HEK293 (cell line): Measurements from ENCODE around the gene ITGA5.

ENCODE experiments used
- FEZF1 ChIP-seq: fragments of 450-650 bp; formaldehyde crosslinking; IDR thresholded peaks from 2 replicates; pipeline ENCODE4 v1.5.1; 2016; ENCODE audit warnings: missing biosample characterization, missing genetic modification characterization
- GLIS1 ChIP-seq: fragments of 450-650 bp; formaldehyde crosslinking; IDR thresholded peaks from 2 replicates; pipeline ENCODE4 v1.5.1; 2016; ENCODE audit warnings: missing biosample characterization, missing genetic modification characterization
- KLF1 ChIP-seq: fragments of 450-650 bp; formaldehyde crosslinking; IDR thresholded peaks from 2 replicates; pipeline ENCODE4 v1.5.1; 2016; ENCODE audit warnings: missing biosample characterization, missing genetic modification characterization
- KLF16 ChIP-seq: fragments of 450-650 bp; formaldehyde crosslinking; IDR thresholded peaks from 2 replicates; pipeline ENCODE4 v1.5.1; 2017; ENCODE audit warnings: missing biosample characterization, missing genetic modification characterization
- MYNN ChIP-seq: fragments of 450-650 bp; formaldehyde crosslinking; IDR thresholded peaks from 2 replicates; pipeline ENCODE4 v1.5.1; 2016; ENCODE audit warnings: missing biosample characterization, missing genetic modification characterization, borderline replicate concordance
- SCRT2 ChIP-seq: fragments of 450-650 bp; formaldehyde crosslinking; IDR thresholded peaks from 2 replicates; pipeline ENCODE4 v1.5.1; 2016; ENCODE audit warnings: missing biosample characterization, missing genetic modification characterization
- SP2 ChIP-seq: fragments of 450-650 bp; formaldehyde crosslinking; IDR thresholded peaks from 2 replicates; pipeline ENCODE4 v1.5.1; 2016; ENCODE audit warnings: missing biosample characterization, missing genetic modification characterization
- ZBTB20 ChIP-seq: fragments of 450-650 bp; formaldehyde crosslinking; IDR thresholded peaks from 2 replicates; pipeline ENCODE4 v1.5.1; 2016; ENCODE audit warnings: missing biosample characterization, missing genetic modification characterization
- ZFHX2 ChIP-seq: fragments of 450-650 bp; formaldehyde crosslinking; conservative IDR thresholded peaks from 2 replicates; pipeline ENCODE4 v1.5.1; 2016; ENCODE audit warnings: missing biosample characterization, missing genetic modification characterization
- ZIC2 ChIP-seq: fragments of 450-650 bp; formaldehyde crosslinking; IDR thresholded peaks from 2 replicates; pipeline ENCODE4 v1.5.1; 2016; ENCODE audit warnings: missing biosample characterization, missing genetic modification characterization
- ZNF292 ChIP-seq: fragments of 450-650 bp; formaldehyde crosslinking; IDR thresholded peaks from 2 replicates; pipeline ENCODE4 v1.5.1; 2016; ENCODE audit warnings: low read depth, missing biosample characterization, missing genetic modification characterization, borderline replicate concordance
- ZNF341 ChIP-seq: fragments of 450-650 bp; formaldehyde crosslinking; IDR thresholded peaks from 2 replicates; pipeline ENCODE4; 2016; ENCODE audit warnings: low read depth, missing biosample characterization, missing genetic modification characterization
- ZNF747 ChIP-seq: fragments of 450-650 bp; formaldehyde crosslinking; IDR thresholded peaks from 2 replicates; pipeline ENCODE4 v1.5.1; 2016; ENCODE audit warnings: missing biosample characterization, missing genetic modification characterization
- ZSCAN30 ChIP-seq: fragments of 450-650 bp; IDR thresholded peaks from 2 replicates; pipeline ENCODE4 v1.5.1; 2018; ENCODE audit warnings: missing biosample characterization, mild to moderate bottlenecking, missing genetic modification characterization, moderate library complexity
- TF ChIP-seq, protein P1 (sequence below): fragments of 450-650 bp; formaldehyde crosslinking; IDR thresholded peaks from 2 replicates; pipeline ENCODE4 v1.5.1; 2016; ENCODE audit warnings: missing biosample characterization, missing genetic modification characterization, borderline replicate concordance
- TF ChIP-seq, protein P2 (sequence below): fragments of 450-650 bp; formaldehyde crosslinking; IDR thresholded peaks from 2 replicates; pipeline ENCODE4 v1.5.1; 2016; ENCODE audit warnings: missing biosample characterization, missing genetic modification characterization
- TF ChIP-seq, protein P3 (sequence below): fragments of 450-650 bp; formaldehyde crosslinking; IDR thresholded peaks from 2 replicates; pipeline ENCODE4 v1.5.1; 2017; ENCODE audit warnings: missing biosample characterization, mild to moderate bottlenecking, missing genetic modification characterization, moderate library complexity
- TF ChIP-seq, protein P4 (sequence below): fragments of 450-650 bp; formaldehyde crosslinking; IDR thresholded peaks from 2 replicates; pipeline ENCODE4 v1.5.1; 2016; ENCODE audit warnings: missing biosample characterization, missing genetic modification characterization
- TF ChIP-seq, protein P5 (sequence below): fragments of 450-650 bp; formaldehyde crosslinking; IDR thresholded peaks from 2 replicates; pipeline ENCODE4 v1.5.1; 2016; ENCODE audit warnings: missing biosample characterization, missing genetic modification characterization
- TF ChIP-seq, protein P6 (sequence below): fragments of 450-650 bp; formaldehyde crosslinking; IDR thresholded peaks from 2 replicates; pipeline ENCODE4 v1.5.1; 2017; ENCODE audit warnings: missing biosample characterization, missing genetic modification characterization
- TF ChIP-seq, protein P7 (sequence below): fragments of 450-650 bp; formaldehyde crosslinking; optimal IDR thresholded peaks from 2 replicates; pipeline ENCODE3; 2016; ENCODE audit warnings: missing biosample characterization, mild to moderate bottlenecking, missing genetic modification characterization

The ITGA5 gene

DNA sequence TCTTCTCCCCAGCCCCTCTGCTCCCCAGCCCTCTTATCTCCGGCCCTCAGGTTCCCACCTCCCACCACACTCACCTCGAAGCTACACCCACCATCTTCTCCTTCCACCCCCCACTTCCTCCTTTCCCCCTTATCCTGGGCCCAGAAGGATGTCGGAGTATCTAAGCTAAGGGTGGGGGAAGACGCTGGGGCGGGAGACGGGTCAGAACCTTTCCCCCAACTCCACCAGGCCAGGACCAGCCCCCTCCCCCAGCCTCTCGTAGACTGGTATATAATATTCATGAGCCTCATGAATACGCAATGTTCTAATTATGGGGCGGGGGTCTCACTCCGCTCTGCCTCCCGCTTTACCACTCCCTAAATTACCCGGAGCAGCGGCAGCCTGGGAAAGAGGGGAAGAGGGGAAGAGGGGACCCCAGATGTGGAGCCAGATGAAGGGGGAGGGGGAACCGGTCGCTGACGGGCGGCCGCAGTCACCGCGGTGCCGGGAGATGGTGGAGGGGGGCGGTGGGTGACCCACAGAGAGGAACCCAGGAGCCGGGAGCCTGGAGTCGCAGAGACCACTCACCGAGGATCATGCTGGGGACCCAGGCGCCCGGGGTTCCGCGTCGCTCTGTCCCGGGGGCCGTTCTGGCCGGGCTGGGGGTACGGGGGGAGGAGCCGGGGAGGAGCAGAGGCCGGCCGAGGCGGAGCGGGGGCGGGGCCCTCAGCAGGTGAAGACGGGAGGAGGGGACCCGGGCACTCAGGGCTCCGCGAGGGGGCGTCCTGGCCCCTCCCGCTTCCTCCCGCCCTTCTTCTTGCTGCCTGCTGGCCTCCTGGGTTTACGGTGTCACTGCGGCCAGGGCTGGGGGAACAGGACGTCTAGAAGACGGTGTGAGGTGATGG, 28.2 kb downstream of the ITGA5 start (continued):
- TF ChIP-seq, protein P1, sequence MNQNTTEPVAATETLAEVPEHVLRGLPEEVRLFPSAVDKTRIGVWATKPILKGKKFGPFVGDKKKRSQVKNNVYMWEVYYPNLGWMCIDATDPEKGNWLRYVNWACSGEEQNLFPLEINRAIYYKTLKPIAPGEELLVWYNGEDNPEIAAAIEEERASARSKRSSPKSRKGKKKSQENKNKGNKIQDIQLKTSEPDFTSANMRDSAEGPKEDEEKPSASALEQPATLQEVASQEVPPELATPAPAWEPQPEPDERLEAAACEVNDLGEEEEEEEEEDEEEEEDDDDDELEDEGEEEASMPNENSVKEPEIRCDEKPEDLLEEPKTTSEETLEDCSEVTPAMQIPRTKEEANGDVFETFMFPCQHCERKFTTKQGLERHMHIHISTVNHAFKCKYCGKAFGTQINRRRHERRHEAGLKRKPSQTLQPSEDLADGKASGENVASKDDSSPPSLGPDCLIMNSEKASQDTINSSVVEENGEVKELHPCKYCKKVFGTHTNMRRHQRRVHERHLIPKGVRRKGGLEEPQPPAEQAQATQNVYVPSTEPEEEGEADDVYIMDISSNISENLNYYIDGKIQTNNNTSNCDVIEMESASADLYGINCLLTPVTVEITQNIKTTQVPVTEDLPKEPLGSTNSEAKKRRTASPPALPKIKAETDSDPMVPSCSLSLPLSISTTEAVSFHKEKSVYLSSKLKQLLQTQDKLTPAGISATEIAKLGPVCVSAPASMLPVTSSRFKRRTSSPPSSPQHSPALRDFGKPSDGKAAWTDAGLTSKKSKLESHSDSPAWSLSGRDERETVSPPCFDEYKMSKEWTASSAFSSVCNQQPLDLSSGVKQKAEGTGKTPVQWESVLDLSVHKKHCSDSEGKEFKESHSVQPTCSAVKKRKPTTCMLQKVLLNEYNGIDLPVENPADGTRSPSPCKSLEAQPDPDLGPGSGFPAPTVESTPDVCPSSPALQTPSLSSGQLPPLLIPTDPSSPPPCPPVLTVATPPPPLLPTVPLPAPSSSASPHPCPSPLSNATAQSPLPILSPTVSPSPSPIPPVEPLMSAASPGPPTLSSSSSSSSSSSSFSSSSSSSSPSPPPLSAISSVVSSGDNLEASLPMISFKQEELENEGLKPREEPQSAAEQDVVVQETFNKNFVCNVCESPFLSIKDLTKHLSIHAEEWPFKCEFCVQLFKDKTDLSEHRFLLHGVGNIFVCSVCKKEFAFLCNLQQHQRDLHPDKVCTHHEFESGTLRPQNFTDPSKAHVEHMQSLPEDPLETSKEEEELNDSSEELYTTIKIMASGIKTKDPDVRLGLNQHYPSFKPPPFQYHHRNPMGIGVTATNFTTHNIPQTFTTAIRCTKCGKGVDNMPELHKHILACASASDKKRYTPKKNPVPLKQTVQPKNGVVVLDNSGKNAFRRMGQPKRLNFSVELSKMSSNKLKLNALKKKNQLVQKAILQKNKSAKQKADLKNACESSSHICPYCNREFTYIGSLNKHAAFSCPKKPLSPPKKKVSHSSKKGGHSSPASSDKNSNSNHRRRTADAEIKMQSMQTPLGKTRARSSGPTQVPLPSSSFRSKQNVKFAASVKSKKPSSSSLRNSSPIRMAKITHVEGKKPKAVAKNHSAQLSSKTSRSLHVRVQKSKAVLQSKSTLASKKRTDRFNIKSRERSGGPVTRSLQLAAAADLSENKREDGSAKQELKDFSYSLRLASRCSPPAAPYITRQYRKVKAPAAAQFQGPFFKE (tag by site-specific recombination), result no peak
- TF ChIP-seq ZFHX2 (peak; percentile 88), ZBTB20 (tag by site-specific recombination) (peak; percentile 28; the same call in 1 of the 2 replicates), ZNF292 (tag by site-specific recombination) (no peak), MYNN (tag by site-specific recombination) (no peak), GLIS1 (tag by site-specific recombination) (peak; percentile 82), KLF16 (tag by site-specific recombination) (peak; percentile 67), ZNF747 (no peak), KLF1 (tag by site-specific recombination) (peak; percentile 64), ZNF341 (tag by site-specific recombination) (peak; percentile 73), ZSCAN30 (tag by site-specific recombination) (peak; percentile 30; the same call in 1 of the 2 replicates), ZIC2 (peak; percentile 78), FEZF1 (tag by site-specific recombination) (no peak), SCRT2 (no peak), SP2 (peak; percentile 68)
- TF ChIP-seq, protein P2, sequence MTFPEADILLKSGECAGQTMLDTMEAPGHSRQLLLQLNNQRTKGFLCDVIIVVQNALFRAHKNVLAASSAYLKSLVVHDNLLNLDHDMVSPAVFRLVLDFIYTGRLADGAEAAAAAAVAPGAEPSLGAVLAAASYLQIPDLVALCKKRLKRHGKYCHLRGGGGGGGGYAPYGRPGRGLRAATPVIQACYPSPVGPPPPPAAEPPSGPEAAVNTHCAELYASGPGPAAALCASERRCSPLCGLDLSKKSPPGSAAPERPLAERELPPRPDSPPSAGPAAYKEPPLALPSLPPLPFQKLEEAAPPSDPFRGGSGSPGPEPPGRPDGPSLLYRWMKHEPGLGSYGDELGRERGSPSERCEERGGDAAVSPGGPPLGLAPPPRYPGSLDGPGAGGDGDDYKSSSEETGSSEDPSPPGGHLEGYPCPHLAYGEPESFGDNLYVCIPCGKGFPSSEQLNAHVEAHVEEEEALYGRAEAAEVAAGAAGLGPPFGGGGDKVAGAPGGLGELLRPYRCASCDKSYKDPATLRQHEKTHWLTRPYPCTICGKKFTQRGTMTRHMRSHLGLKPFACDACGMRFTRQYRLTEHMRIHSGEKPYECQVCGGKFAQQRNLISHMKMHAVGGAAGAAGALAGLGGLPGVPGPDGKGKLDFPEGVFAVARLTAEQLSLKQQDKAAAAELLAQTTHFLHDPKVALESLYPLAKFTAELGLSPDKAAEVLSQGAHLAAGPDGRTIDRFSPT, result no peak
- TF ChIP-seq, protein P3, sequence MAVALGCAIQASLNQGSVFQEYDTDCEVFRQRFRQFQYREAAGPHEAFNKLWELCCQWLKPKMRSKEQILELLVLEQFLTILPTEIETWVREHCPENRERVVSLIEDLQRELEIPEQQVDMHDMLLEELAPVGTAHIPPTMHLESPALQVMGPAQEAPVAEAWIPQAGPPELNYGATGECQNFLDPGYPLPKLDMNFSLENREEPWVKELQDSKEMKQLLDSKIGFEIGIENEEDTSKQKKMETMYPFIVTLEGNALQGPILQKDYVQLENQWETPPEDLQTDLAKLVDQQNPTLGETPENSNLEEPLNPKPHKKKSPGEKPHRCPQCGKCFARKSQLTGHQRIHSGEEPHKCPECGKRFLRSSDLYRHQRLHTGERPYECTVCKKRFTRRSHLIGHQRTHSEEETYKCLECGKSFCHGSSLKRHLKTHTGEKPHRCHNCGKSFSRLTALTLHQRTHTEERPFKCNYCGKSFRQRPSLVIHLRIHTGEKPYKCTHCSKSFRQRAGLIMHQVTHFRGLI (tag by site-specific recombination), result no peak
- TF ChIP-seq, protein P4, sequence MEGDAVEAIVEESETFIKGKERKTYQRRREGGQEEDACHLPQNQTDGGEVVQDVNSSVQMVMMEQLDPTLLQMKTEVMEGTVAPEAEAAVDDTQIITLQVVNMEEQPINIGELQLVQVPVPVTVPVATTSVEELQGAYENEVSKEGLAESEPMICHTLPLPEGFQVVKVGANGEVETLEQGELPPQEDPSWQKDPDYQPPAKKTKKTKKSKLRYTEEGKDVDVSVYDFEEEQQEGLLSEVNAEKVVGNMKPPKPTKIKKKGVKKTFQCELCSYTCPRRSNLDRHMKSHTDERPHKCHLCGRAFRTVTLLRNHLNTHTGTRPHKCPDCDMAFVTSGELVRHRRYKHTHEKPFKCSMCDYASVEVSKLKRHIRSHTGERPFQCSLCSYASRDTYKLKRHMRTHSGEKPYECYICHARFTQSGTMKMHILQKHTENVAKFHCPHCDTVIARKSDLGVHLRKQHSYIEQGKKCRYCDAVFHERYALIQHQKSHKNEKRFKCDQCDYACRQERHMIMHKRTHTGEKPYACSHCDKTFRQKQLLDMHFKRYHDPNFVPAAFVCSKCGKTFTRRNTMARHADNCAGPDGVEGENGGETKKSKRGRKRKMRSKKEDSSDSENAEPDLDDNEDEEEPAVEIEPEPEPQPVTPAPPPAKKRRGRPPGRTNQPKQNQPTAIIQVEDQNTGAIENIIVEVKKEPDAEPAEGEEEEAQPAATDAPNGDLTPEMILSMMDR (tag by site-specific recombination), result peak; percentile 91
- TF ChIP-seq, protein P5, sequence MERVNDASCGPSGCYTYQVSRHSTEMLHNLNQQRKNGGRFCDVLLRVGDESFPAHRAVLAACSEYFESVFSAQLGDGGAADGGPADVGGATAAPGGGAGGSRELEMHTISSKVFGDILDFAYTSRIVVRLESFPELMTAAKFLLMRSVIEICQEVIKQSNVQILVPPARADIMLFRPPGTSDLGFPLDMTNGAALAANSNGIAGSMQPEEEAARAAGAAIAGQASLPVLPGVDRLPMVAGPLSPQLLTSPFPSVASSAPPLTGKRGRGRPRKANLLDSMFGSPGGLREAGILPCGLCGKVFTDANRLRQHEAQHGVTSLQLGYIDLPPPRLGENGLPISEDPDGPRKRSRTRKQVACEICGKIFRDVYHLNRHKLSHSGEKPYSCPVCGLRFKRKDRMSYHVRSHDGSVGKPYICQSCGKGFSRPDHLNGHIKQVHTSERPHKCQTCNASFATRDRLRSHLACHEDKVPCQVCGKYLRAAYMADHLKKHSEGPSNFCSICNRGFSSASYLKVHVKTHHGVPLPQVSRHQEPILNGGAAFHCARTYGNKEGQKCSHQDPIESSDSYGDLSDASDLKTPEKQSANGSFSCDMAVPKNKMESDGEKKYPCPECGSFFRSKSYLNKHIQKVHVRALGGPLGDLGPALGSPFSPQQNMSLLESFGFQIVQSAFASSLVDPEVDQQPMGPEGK (tag by site-specific recombination), result peak; percentile 94
- TF ChIP-seq, protein P6, sequence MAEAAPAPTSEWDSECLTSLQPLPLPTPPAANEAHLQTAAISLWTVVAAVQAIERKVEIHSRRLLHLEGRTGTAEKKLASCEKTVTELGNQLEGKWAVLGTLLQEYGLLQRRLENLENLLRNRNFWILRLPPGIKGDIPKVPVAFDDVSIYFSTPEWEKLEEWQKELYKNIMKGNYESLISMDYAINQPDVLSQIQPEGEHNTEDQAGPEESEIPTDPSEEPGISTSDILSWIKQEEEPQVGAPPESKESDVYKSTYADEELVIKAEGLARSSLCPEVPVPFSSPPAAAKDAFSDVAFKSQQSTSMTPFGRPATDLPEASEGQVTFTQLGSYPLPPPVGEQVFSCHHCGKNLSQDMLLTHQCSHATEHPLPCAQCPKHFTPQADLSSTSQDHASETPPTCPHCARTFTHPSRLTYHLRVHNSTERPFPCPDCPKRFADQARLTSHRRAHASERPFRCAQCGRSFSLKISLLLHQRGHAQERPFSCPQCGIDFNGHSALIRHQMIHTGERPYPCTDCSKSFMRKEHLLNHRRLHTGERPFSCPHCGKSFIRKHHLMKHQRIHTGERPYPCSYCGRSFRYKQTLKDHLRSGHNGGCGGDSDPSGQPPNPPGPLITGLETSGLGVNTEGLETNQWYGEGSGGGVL (tag by site-specific recombination), result peak; percentile 67
- TF ChIP-seq, protein P7, sequence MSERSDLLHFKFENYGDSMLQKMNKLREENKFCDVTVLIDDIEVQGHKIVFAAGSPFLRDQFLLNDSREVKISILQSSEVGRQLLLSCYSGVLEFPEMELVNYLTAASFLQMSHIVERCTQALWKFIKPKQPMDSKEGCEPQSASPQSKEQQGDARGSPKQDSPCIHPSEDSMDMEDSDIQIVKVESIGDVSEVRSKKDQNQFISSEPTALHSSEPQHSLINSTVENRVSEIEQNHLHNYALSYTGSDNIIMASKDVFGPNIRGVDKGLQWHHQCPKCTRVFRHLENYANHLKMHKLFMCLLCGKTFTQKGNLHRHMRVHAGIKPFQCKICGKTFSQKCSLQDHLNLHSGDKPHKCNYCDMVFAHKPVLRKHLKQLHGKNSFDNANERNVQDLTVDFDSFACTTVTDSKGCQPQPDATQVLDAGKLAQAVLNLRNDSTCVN, result peak; percentile 12
